ENCODE data around the gene SH2B2.

GRCh38 chr7:102287981-102288278 lies 1.3 kb downstream of the SH2B2 start:
- TF ChIP-seq CTCF (conservative IDR thresholded peaks at IDR 0.05; ENCODE audit: low read depth, low read length) (no peak), EZH2 (IDR thresholded peaks at IDR 0.05; ENCODE audit: low read length, unreplicated experiment) (no peak), EZH2phosphoT487 (IDR thresholded peaks at IDR 0.05; ENCODE audit: borderline replicate concordance, low read length) (no peak)

Measured in PC-3 (cell line).